Measurements from ENCODE around the gene LY6G6D.
"Not testable (repeated sequence)": the region's sequence is repeated elsewhere in the genome, so short reads cannot be mapped to it uniquely, and the experiment has no call there.

Gene LY6G6D

DNA sequence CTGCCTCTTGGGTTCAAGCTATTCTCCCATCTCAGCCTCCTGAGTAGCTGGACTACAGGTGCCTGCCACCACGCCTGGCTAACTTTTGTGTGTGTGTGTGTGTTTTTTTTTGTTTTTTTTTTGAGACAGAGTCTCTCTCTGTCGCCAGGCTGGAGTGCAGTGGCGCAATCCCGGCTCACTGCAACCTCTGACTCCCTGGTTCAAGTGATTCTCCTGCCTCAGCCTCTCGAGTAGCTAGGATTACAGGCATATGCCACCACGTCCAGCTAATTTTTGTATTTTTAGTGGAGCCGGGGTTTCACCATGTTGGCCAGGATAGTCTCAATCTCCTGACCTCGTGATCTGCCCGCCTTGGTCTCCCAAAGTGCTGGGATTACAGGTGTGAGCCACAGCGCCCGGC is 6.0 kb upstream of the LY6G6D start:
- H3K4me3 ChIP-seq (ENCODE audit: low read length); H3K27me3 ChIP-seq (ENCODE audit: insufficient read depth, low read length); H3K9me3 ChIP-seq (ENCODE audit: insufficient read depth, low read depth, low read length); H3K36me3 ChIP-seq (ENCODE audit: insufficient read depth, low read length); H3K4me1 ChIP-seq (ENCODE audit: insufficient read depth, low read length); H3K27ac ChIP-seq (ENCODE audit: low read depth, low read length); H3K9ac ChIP-seq (ENCODE audit: low read depth, low read length): not testable (repeated sequence)
- 95% methylated on average over 11 of the region's 11 CpGs for WGBS

DNA sequence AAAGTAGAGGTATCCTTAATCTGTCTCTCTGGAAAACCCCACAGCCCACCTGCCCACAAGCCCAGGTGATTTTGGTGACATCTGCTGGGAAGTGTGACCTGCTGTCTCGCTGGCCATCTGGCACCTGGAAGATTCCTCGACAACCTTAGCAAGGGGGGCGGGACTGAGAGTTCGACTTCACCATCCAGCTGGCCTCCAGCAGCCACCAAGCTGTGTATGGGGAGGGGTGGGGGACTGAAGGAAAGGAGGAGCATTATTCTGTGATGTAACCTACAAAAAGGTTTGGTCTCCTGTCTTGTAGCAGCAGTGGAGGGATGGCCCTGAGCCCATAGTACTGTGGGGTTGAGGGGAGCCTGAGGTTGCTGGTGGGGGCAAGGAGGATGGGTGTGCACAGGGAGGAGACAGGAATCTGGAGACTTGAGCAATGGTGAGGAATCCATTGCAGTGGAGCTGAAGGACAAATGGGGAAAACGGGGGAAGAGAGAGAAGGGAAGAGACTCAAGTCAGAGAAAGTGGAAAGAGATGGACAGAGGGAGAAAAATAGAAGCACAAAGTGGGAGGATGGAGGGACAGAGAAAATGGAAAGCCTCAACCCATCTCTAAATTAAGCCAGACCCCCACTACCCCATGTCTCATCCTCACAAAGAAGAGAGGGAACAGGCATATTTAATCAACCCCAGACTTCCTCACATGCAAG is 4.5 kb upstream of the LY6G6D start:
- H3K9ac ChIP-seq (ENCODE audit: low read depth, low read length) = no peak overlapping the region
- H3K27me3 ChIP-seq (ENCODE audit: insufficient read depth, low read length) = no peaks in the 10 kb centered on the region
- WGBS = 72% methylated on average over 5 of the region's 5 CpGs
- H3K9me3 ChIP-seq (ENCODE audit: insufficient read depth, low read depth, low read length) = no peaks in the 10 kb centered on the region
- H3K27ac ChIP-seq (ENCODE audit: low read depth, low read length) = no peak overlapping the region
- H3K4me3 ChIP-seq (ENCODE audit: low read length) = no peak overlapping the region
- peaks cover 21% of the 10 kb centered on the region for H3K4me1 ChIP-seq (ENCODE audit: insufficient read depth, low read length)
- H3K36me3 ChIP-seq (ENCODE audit: insufficient read depth, low read length) = no peaks in the 10 kb centered on the region

DNA sequence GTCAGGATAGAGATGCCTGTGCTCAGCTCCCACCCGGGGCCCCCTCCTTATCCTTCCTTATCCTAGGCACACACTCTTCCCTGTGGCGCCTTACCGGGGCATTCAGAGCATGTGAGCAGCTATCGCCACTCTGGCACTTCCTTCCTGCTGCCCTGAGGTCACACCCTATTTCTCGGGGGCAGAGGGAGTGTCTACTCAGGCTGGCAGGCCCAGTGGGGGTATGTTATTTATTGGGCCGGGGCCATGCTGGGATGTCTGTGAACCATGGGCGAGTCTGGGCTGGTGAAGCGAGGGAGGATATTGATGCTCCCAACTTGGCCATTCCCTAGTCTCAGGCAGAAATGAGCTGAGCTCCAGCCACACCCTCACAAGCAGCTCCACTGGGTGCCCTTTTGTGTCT is 3.9 kb upstream of the LY6G6D start:
- Histone ChIP-seq H3K27me3 (ENCODE audit: insufficient read depth, low read length) (no peaks in the 10 kb centered on the region), H3K9me3 (ENCODE audit: insufficient read depth, low read depth, low read length) (no peaks in the 10 kb centered on the region), H3K4me3 (ENCODE audit: low read length) (no peak overlapping the region), H3K36me3 (ENCODE audit: insufficient read depth, low read length) (no peaks in the 10 kb centered on the region), H3K9ac (ENCODE audit: low read depth, low read length) (no peak overlapping the region), H3K27ac (ENCODE audit: low read depth, low read length) (no peak overlapping the region), H3K4me1 (ENCODE audit: insufficient read depth, low read length) (peaks cover 21% of the 10 kb centered on the region)
- WGBS = 89% methylated on average over 8 of the region's 8 CpGs

DNA sequence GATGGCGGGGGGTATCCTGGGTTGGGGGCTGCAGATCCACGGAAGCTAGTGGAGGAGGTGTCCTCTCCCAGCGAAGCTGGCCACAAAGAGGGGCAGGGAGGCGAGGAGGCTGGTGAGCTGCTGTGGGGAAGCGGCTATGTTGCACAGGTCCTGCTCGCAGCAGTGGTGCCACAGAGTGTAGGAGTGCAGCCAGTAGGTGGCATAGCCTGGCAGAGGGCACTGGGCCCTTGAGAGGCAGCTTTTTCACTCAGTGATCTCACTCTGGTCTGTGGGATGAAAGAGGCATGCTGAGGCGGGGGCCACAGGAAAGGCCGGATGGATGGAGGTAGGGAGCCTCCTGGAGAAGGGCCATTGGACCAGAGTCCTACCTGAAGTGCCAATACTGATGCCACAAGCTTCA is 2.9 kb upstream of the LY6G6D start:
- WGBS = 92% methylated on average over 8 of the region's 8 CpGs
- H3K4me1 ChIP-seq (ENCODE audit: insufficient read depth, low read length) = peaks cover 22% of the 10 kb centered on the region
- H3K27ac ChIP-seq (ENCODE audit: low read depth, low read length) = no peak overlapping the region

DNA sequence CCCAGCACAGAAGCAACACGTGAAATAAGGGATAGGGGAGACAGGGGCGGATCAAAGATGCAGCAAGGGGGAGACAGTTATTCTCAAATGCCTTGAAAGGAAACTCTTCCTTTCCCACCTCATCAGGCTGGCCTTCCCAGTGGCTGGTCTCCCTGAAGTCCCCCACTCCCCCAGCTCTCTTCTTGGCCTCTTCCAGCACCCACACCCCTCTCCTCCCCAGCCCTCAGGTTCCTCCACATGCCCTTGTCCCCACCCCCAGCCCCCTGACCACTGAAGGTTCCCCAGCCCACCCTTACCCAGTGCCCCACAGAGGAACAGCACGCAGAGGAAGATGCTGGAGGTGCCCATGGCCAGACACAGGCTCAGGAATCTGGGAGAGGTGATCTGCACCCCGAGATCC is 1.7 kb upstream of the LY6G6D start:
- 52% methylated on average over 4 of the region's 4 CpGs for WGBS
- Histone ChIP-seq H3K4me3 (ENCODE audit: low read length) (no peak overlapping the region), H3K36me3 (ENCODE audit: insufficient read depth, low read length) (no peaks in the 10 kb centered on the region), H3K4me1 (ENCODE audit: insufficient read depth, low read length) (peaks cover 33% of the 10 kb centered on the region), H3K9ac (ENCODE audit: low read depth, low read length) (no peak overlapping the region), H3K27ac (ENCODE audit: low read depth, low read length) (no peak overlapping the region), H3K27me3 (ENCODE audit: insufficient read depth, low read length) (no peaks in the 10 kb centered on the region), H3K9me3 (ENCODE audit: insufficient read depth, low read depth, low read length) (no peaks in the 10 kb centered on the region)

More for the DNA sequence above, 2.9 kb upstream of the LY6G6D start:
- H3K4me3 ChIP-seq (ENCODE audit: low read length) = no peak overlapping the region
- no peak overlapping the region for H3K9ac ChIP-seq (ENCODE audit: low read depth, low read length)
- no peaks in the 10 kb centered on the region for H3K27me3 ChIP-seq (ENCODE audit: insufficient read depth, low read length)
- no peaks in the 10 kb centered on the region for H3K9me3 ChIP-seq (ENCODE audit: insufficient read depth, low read depth, low read length)
- no peaks in the 10 kb centered on the region for H3K36me3 ChIP-seq (ENCODE audit: insufficient read depth, low read length)

DNA sequence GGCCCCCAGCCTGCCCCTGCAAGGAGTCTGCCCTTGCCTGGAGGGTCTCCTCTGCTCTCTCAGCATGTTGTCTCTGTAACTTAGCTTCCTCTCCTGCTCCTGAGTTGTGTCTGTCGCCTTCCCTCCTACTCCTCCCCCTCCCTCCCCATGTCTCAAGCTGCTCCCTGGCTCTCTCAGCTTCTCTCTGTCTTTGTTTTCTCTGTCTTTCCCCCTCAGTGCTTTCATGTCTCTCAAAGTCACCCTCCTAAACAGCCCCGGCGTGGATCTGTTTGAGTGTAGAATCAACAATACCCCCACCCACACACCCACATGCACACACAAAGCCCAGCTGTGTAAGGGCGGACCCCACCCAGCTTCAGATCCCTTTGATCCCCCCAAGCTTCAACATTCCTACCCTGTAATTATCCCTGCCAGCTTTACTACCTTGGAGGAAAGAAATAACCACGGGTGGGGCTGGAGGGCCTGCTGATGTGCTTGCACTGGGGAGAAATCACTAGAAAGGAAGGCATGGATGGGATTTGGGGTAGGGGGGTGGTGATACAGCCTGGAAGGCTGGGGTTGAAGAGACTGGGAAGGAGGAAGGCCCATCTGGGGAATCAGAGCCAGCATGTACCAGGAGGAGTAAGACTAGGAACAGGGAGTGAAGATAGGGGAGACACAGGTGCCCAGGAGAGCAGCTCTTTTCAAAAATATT is 1.0 kb upstream of the LY6G6D start:
- Histone ChIP-seq H3K4me1 (ENCODE audit: insufficient read depth, low read length) (peaks cover 36% of the 10 kb centered on the region), H3K27ac (ENCODE audit: low read depth, low read length) (0 out of 2 replicates have a peak overlapping the region, but pooled peaks have one; percentile 7), H3K9ac (ENCODE audit: low read depth, low read length) (no peak overlapping the region), H3K4me3 (ENCODE audit: low read length) (no peak overlapping the region), H3K9me3 (ENCODE audit: insufficient read depth, low read depth, low read length) (no peaks in the 10 kb centered on the region), H3K36me3 (ENCODE audit: insufficient read depth, low read length) (no peaks in the 10 kb centered on the region), H3K27me3 (ENCODE audit: insufficient read depth, low read length) (no peaks in the 10 kb centered on the region)
- WGBS = 19% methylated on average over 5 of the region's 5 CpGs

DNA sequence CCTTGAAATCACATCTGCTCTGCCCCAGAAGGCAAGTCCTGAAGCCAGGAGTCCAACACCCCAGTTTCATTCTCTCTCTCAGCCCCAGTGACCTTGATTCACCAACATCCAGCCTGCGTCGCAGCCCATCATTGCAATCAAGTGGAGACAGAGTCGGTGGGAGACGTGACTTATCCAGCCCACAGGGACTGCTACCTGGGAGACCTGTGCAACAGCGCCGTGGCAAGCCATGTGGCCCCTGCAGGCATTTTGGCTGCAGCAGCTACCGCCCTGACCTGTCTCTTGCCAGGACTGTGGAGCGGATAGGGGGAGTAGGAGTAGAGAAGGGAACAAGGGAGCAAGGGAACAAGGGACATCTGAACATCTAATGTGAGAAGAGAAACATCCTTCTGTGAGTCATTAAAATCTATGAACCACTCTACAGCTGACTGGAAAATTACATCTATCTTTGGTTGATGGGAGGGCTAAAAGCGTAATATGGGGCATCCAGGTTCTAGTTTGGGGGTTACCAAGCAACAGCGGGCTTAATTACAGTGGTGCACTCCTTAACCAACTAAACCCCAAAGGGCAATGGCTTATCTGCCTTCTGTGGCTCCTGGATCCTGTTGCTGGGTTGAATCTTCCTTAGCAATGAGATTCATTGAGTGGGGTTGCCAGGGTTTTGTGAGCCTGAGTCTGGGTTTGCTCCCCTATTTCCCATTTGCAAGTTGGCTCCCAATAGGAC is 2.5 kb downstream of the LY6G6D start:
- Histone ChIP-seq H3K27ac (ENCODE audit: low read depth, low read length) (no peak overlapping the region), H3K4me3 (ENCODE audit: low read length) (no peak overlapping the region), H3K9me3 (ENCODE audit: insufficient read depth, low read depth, low read length) (no peaks in the 10 kb centered on the region), H3K36me3 (ENCODE audit: insufficient read depth, low read length) (no peaks in the 10 kb centered on the region), H3K4me1 (ENCODE audit: insufficient read depth, low read length) (peaks cover 36% of the 10 kb centered on the region), H3K27me3 (ENCODE audit: insufficient read depth, low read length) (no peaks in the 10 kb centered on the region), H3K9ac (ENCODE audit: low read depth, low read length) (no peak overlapping the region)
- 72% methylated on average over 10 of the region's 10 CpGs for WGBS

DNA sequence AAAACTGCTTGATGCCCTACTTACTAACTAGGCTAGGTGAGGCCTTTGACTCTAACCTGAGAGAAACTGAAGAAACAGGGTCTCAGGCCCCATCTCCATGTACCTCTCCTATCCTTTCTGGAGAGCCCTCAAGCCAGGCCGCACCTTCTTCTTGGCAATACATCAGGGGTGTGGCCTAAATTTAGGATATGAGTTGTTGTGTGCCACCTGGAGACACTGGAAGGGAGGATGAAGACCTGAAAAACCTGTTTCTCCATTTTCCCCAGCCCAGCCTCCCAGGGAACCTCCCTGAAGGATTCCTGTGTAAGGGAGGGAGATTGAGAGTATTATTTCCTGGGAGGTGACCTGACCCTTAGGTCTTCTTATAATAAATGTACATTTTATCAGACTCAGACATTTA is 3.1 kb downstream of the LY6G6D start:
- H3K27ac ChIP-seq (ENCODE audit: low read depth, low read length) = no peak overlapping the region

DNA sequence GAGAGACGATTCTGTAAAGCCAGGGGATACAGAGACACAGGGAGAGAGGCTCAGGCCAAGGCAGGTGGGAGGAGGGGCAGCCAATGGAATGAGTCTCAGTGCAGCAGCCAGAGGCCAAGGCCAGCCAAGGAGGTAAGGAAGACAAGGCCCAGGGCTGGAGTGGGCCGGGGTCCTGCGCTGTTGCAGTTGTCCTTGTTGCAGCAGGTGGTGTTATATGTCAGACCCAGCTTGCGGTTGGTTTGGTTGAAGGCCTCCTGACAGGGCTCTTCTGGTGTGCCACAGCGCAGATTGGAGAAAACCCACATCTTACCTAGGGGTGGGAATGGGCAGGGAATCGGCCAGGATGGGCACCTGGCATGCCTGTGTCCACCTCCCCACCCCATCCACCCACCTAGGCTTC is 3.9 kb downstream of the LY6G6D start:
- Histone ChIP-seq H3K9ac (ENCODE audit: low read depth, low read length) (no peak overlapping the region), H3K36me3 (ENCODE audit: insufficient read depth, low read length) (no peaks in the 10 kb centered on the region), H3K27ac (ENCODE audit: low read depth, low read length) (no peak overlapping the region), H3K4me1 (ENCODE audit: insufficient read depth, low read length) (peaks cover 28% of the 10 kb centered on the region), H3K4me3 (ENCODE audit: low read length) (no peak overlapping the region), H3K9me3 (ENCODE audit: insufficient read depth, low read depth, low read length) (no peaks in the 10 kb centered on the region), H3K27me3 (ENCODE audit: insufficient read depth, low read length) (no peaks in the 10 kb centered on the region)
- WGBS = 89% methylated on average over 6 of the region's 6 CpGs

More for the DNA sequence above, 3.1 kb downstream of the LY6G6D start:
- H3K27me3 ChIP-seq (ENCODE audit: insufficient read depth, low read length) = no peaks in the 10 kb centered on the region
- H3K9ac ChIP-seq (ENCODE audit: low read depth, low read length) = no peak overlapping the region
- H3K4me1 ChIP-seq (ENCODE audit: insufficient read depth, low read length) = peaks cover 34% of the 10 kb centered on the region
- H3K9me3 ChIP-seq (ENCODE audit: insufficient read depth, low read depth, low read length) = no peaks in the 10 kb centered on the region
- no peaks in the 10 kb centered on the region for H3K36me3 ChIP-seq (ENCODE audit: insufficient read depth, low read length)
- no CpG with 5 or more reads among the region's 1 CpG for WGBS
- H3K4me3 ChIP-seq (ENCODE audit: low read length) = no peak overlapping the region

DNA sequence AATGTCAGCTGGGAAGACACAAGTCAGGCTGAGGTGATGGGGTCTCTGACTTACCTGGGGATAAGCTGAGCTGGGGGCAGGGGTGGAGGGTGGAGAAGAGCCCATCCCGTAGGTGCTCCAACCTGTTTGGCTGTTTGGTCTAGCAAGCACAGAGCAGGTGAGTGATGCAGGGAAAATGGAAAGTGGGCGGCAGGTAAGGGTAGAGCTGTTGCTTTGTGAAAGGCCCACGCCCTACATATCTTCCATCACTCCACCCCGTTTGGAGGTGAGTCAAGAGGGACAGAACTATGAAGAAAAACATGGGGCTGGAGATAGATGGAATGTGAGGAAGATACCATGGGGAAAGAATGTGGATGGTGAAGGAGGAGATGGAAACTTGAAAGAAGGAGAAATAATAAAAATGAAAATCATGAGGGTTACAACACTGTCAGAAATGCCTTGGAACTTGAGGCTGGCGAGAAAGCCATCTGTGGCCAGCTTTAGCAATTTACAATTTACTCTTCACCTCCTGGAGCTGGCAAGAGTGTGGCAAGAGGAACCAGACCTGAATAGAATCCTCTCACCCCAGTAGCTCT is 5.1 kb downstream of the LY6G6D start:
- Histone ChIP-seq H3K9me3 (ENCODE audit: insufficient read depth, low read depth, low read length) (no peaks in the 10 kb centered on the region), H3K36me3 (ENCODE audit: insufficient read depth, low read length) (no peaks in the 10 kb centered on the region), H3K4me3 (ENCODE audit: low read length) (no peak overlapping the region), H3K9ac (ENCODE audit: low read depth, low read length) (no peak overlapping the region), H3K4me1 (ENCODE audit: insufficient read depth, low read length) (peaks cover 16% of the 10 kb centered on the region), H3K27me3 (ENCODE audit: insufficient read depth, low read length) (no peaks in the 10 kb centered on the region), H3K27ac (ENCODE audit: low read depth, low read length) (no peak overlapping the region)
- 96% methylated on average over 5 of the region's 5 CpGs for WGBS
